GM23338 (cell line): Measurements from ENCODE around the gene IRF2. TPM values are rescaled to one million over a fixed set of nuclear protein-coding genes. Genes with fewer than 3 reads are reported as not detected.
A peak's percentile ranks its signal among the peaks of the same experiment; 100 is the strongest.

Experiments
- ATAC-seq: fragments of 200-7000 bp; cut with Tn5 transposase; 3 replicates; pipeline ENCODE4 v1.9.1; 2020
- DNase-seq: peaks from one replicate; pipeline ENCODE4 v3.0.0-alpha.2; 2015; ENCODE audit warnings: low spot score
- H2AFZ ChIP-seq: fragments of 200-600 bp; sonication (generic); 2 replicates; pipeline ENCODE4 v1.8.0; 2016; ENCODE audit warnings: antibody characterized with exemption, mild to moderate bottlenecking, moderate library complexity
- H3F3A ChIP-seq: fragments of 200-600 bp; sonication (generic); replicated peaks from 2 replicates; pipeline ENCODE4 v1.8.0; 2017; ENCODE audit warnings: antibody characterized with exemption, mixed run types, low read depth
- H3K27ac ChIP-seq: fragments of 200-600 bp; sonication (generic); 2 replicates; pipeline ENCODE4 v1.6.1; 2016; ENCODE audit warnings: low read depth
- H3K27me3 ChIP-seq: fragments of 200-600 bp; sonication (generic); 2 replicates; pipeline ENCODE4 v1.8.0; 2016; ENCODE audit warnings: mild to moderate bottlenecking, mixed run types, moderate library complexity; ENCODE audit not compliant: insufficient read depth
- H3K36me3 ChIP-seq: fragments of 200-600 bp; sonication (generic); 2 replicates; pipeline ENCODE4 v1.8.0; 2016; ENCODE audit warnings: mild to moderate bottlenecking; ENCODE audit not compliant: insufficient read depth
- H3K4me1 ChIP-seq: fragments of 200-600 bp; sonication (generic); 2 replicates; pipeline ENCODE4 v1.8.0; 2016; ENCODE audit warnings: mild to moderate bottlenecking, moderate library complexity; ENCODE audit not compliant: insufficient read depth
- H3K4me2 ChIP-seq: fragments of 200-600 bp; sonication (generic); 2 replicates; pipeline ENCODE4 v1.7.1; 2017; ENCODE audit warnings: mixed run types
- H3K4me3 ChIP-seq: fragments of 200-600 bp; sonication (generic); 2 replicates; pipeline ENCODE4 v1.6.1; 2016; ENCODE audit warnings: mixed run types
- H3K79me2 ChIP-seq: fragments of 200-600 bp; sonication (generic); replicated peaks from 2 replicates; pipeline ENCODE4 v1.8.0; 2017; ENCODE audit warnings: mild to moderate bottlenecking; ENCODE audit not compliant: insufficient read depth
- H3K9me2 ChIP-seq: fragments of 200-600 bp; sonication (generic); 2 replicates; pipeline ENCODE4 v1.8.0; 2017; ENCODE audit not compliant: insufficient read depth
- H4K20me1 ChIP-seq: fragments of 200-600 bp; sonication (generic); replicated peaks from 2 replicates; pipeline ENCODE4 v1.8.0; 2017; ENCODE audit warnings: mild to moderate bottlenecking; ENCODE audit not compliant: insufficient read depth
- H3K27ac Mint-ChIP-seq: 2 replicates; pipeline ENCODE4 v1.8.0; 2020; ENCODE audit warnings: inconsistent platforms, mild to moderate bottlenecking, moderate library complexity, mixed read lengths
- H3K27me3 Mint-ChIP-seq: 3 replicates; pipeline ENCODE4 v1.8.0; 2022; ENCODE audit warnings: low read depth, mild to moderate bottlenecking, moderate library complexity, mixed read lengths, inconsistent platforms; ENCODE audit not compliant: insufficient read depth, poor library complexity
- H3K36me3 Mint-ChIP-seq: 3 replicates; pipeline ENCODE4 v1.8.0; 2021; ENCODE audit warnings: low read depth, mild to moderate bottlenecking, inconsistent platforms, moderate library complexity, mixed read lengths
- H3K4me1 Mint-ChIP-seq: 3 replicates; pipeline ENCODE4 v1.8.0; 2020; ENCODE audit warnings: mild to moderate bottlenecking, inconsistent platforms, mixed read lengths
- H3K4me3 Mint-ChIP-seq: 3 replicates; pipeline ENCODE4 v1.8.0; 2021; ENCODE audit warnings: moderate library complexity, mild to moderate bottlenecking, inconsistent platforms, mixed read lengths
- H3K9me3 Mint-ChIP-seq: 3 replicates; pipeline ENCODE4 v1.8.0; 2020; ENCODE audit warnings: moderate library complexity, mild to moderate bottlenecking, inconsistent platforms, mixed read lengths
- CREB1 ChIP-seq: fragments of 250-450 bp; sonication (Bioruptor Pico); IDR thresholded peaks from 2 replicates; pipeline ENCODE4 v1.5.0; 2020; ENCODE audit warnings: low read depth, mild to moderate bottlenecking, moderate library complexity
- ETS1 ChIP-seq: IDR thresholded peaks from 2 replicates; pipeline ENCODE4 v1.6.1; 2016; ENCODE audit warnings: antibody characterized with exemption
- EZH2 ChIP-seq: fragments of 200-600 bp; sonication (generic); IDR thresholded peaks from one replicate; pipeline ENCODE4 v1.8.0; 2017; ENCODE audit warnings: antibody characterized with exemption, mild to moderate bottlenecking, low read depth; ENCODE audit not compliant: unreplicated experiment
- EZH2phosphoT487 ChIP-seq: fragments of 200-600 bp; sonication (generic); IDR thresholded peaks from one replicate; pipeline ENCODE4 v1.8.1; 2018; ENCODE audit warnings: antibody characterized with exemption; ENCODE audit not compliant: unreplicated experiment
- JUNB ChIP-seq: IDR thresholded peaks from one replicate; pipeline ENCODE4 v1.6.1; 2016; ENCODE audit warnings: antibody characterized with exemption; ENCODE audit not compliant: unreplicated experiment
- NANOG ChIP-seq: IDR thresholded peaks from 2 replicates; pipeline ENCODE4 v1.6.1; 2016; ENCODE audit warnings: antibody characterized with exemption, borderline replicate concordance
- POLR2AphosphoS5 ChIP-seq: IDR thresholded peaks from 2 replicates; pipeline ENCODE4 v1.6.1; 2016; ENCODE audit warnings: antibody characterized with exemption, low read depth
- STAT1 ChIP-seq: IDR thresholded peaks from one replicate; pipeline ENCODE4 v1.6.1; 2016; ENCODE audit warnings: antibody characterized with exemption; ENCODE audit not compliant: unreplicated experiment
- ZNF114 ChIP-seq: fragments of 250-450 bp; sonication (Bioruptor Pico); IDR thresholded peaks from 2 replicates; pipeline ENCODE4 v1.5.0; 2020; ENCODE audit warnings: mild to moderate bottlenecking, moderate library complexity
- ZNF331 ChIP-seq: fragments of 250-450 bp; sonication (Bioruptor Pico); IDR thresholded peaks from 2 replicates; pipeline ENCODE4 v1.5.0; 2020; ENCODE audit warnings: low read depth, mild to moderate bottlenecking, moderate library complexity
- ZNF462 ChIP-seq: fragments of 250-450 bp; sonication (Bioruptor Pico); IDR thresholded peaks from 2 replicates; pipeline ENCODE4 v1.5.0; 2020; ENCODE audit warnings: mild to moderate bottlenecking, moderate library complexity
- polyA plus RNA-seq: library from polyadenylated mRNA; unstranded; fragments of >200 nt; fragmentation: Nextera tagmentation; extraction: Ambion mirVana; gene quantifications from 2 replicates; pipeline ENCODE4 v1.2.1, GENCODE V29; 2016
- total RNA-seq: library from RNA; depleted of rRNA; stranded (reverse); fragments of >200 nt; shearing (Covaris generic); gene quantifications from 2 replicates; pipeline ENCODE4 v1.2.3, GENCODE V29; 2014
- TF ChIP-seq, protein P1 (sequence below): IDR thresholded peaks from one replicate; pipeline ENCODE4 v1.6.1; 2018; ENCODE audit warnings: antibody characterized with exemption; ENCODE audit not compliant: unreplicated experiment
- TF ChIP-seq, protein P2 (sequence below), 2 experiments: fragments of 200-600 bp in 1 of 2; sonication (generic) in 1 of 2; conservative IDR thresholded peaks; 2 replicates each; pipeline versions ENCODE4 v1.5.1 to v1.6.1; 2016 to 2017; ENCODE audit warnings: antibody characterized with exemption in 2 of 2, low read depth in 2 of 2, mild to moderate bottlenecking in 2 of 2, moderate library complexity in 1 of 2

IRF2 gene
- total and polyA plus RNA-seq, 2 experiments from 2014 or later: 14.7 to 15.0 TPM

DNA sequence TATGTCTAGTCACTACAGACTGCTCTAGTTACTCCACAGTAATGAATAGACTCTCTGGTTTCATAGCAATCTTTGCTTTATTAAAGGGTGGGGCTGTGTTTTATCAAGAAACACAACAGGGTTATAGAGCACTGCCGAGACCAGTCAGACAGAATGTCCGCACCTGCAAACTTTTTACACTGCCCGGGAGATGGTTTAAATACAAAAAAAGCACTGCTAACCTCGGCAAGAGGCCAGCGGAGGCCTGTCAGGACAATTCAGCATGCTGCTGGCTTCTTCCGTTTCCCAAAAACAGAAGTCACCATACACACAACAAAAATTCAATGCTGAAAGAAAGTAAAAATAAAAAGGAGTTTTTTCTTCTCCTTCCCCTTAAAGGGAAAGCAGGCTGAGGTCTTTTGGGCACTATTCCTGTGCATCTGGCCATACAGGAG, 67.4 kb downstream of the IRF2 start:
- Mint-ChIP-seq H3K4me1 (peaks cover 52% of the 10 kb centered on the region), H3K27me3 (peaks cover 11% of the 10 kb centered on the region), H3K36me3 (peaks cover 35% of the 10 kb centered on the region), H3K9me3 (no peaks in the 10 kb centered on the region), H3K4me3 (no peak overlapping the region), H3K27ac (no peak overlapping the region)
- H3K79me2 ChIP-seq: no peaks in the 10 kb centered on the region
- H4K20me1 ChIP-seq: no peaks in the 10 kb centered on the region
- no peak overlapping the region for H3K4me2 ChIP-seq
- TF ChIP-seq ZNF331 (CRISPR knock-in tag): no peak
- no peak for TF ChIP-seq ZNF462 (CRISPR knock-in tag)
- TF ChIP-seq, protein P1, sequence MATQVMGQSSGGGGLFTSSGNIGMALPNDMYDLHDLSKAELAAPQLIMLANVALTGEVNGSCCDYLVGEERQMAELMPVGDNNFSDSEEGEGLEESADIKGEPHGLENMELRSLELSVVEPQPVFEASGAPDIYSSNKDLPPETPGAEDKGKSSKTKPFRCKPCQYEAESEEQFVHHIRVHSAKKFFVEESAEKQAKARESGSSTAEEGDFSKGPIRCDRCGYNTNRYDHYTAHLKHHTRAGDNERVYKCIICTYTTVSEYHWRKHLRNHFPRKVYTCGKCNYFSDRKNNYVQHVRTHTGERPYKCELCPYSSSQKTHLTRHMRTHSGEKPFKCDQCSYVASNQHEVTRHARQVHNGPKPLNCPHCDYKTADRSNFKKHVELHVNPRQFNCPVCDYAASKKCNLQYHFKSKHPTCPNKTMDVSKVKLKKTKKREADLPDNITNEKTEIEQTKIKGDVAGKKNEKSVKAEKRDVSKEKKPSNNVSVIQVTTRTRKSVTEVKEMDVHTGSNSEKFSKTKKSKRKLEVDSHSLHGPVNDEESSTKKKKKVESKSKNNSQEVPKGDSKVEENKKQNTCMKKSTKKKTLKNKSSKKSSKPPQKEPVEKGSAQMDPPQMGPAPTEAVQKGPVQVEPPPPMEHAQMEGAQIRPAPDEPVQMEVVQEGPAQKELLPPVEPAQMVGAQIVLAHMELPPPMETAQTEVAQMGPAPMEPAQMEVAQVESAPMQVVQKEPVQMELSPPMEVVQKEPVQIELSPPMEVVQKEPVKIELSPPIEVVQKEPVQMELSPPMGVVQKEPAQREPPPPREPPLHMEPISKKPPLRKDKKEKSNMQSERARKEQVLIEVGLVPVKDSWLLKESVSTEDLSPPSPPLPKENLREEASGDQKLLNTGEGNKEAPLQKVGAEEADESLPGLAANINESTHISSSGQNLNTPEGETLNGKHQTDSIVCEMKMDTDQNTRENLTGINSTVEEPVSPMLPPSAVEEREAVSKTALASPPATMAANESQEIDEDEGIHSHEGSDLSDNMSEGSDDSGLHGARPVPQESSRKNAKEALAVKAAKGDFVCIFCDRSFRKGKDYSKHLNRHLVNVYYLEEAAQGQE: no peak
- TF ChIP-seq, protein P2, sequence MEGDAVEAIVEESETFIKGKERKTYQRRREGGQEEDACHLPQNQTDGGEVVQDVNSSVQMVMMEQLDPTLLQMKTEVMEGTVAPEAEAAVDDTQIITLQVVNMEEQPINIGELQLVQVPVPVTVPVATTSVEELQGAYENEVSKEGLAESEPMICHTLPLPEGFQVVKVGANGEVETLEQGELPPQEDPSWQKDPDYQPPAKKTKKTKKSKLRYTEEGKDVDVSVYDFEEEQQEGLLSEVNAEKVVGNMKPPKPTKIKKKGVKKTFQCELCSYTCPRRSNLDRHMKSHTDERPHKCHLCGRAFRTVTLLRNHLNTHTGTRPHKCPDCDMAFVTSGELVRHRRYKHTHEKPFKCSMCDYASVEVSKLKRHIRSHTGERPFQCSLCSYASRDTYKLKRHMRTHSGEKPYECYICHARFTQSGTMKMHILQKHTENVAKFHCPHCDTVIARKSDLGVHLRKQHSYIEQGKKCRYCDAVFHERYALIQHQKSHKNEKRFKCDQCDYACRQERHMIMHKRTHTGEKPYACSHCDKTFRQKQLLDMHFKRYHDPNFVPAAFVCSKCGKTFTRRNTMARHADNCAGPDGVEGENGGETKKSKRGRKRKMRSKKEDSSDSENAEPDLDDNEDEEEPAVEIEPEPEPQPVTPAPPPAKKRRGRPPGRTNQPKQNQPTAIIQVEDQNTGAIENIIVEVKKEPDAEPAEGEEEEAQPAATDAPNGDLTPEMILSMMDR (conservative IDR thresholded peaks at IDR 0.05; ENCODE audit: low read depth in 2 of 2): no peak
- no peak for TF ChIP-seq EZH2phosphoT487
- no peak for TF ChIP-seq ETS1
- TF ChIP-seq POLR2AphosphoS5: no peak
- no peak for TF ChIP-seq NANOG
- no peak for TF ChIP-seq JUNB
- no peak for TF ChIP-seq EZH2
- no peak for TF ChIP-seq STAT1
- TF ChIP-seq CREB1 (CRISPR knock-in tag): no peak
- TF ChIP-seq ZNF114 (CRISPR knock-in tag): no peak
- H3K4me3 ChIP-seq: no peak overlapping the region
- H3K9me2 ChIP-seq: no peaks in the 10 kb centered on the region
- H3K27me3 ChIP-seq: no peaks in the 10 kb centered on the region
- ATAC-seq (no peak), DNase-seq (no peak)
- peaks cover 14% of the 10 kb centered on the region; the same call in 1 of the 2 replicates for H3K36me3 ChIP-seq
- H3F3A ChIP-seq: no peaks in the 10 kb centered on the region
- H2AFZ ChIP-seq: no peak overlapping the region
- peaks cover 27% of the 10 kb centered on the region for H3K4me1 ChIP-seq
- H3K27ac ChIP-seq: peak overlapping the region; percentile 21; the same call in 1 of the 2 replicates
